Activated CD8-positive, alpha-beta memory T cell treated with anti-CD3 and anti-CD28 coated beads, Interleukin-2, amount 50 U/mL, for 1 hour (primary cell): ENCODE results near the gene FARP1.
"Not testable (repeated sequence)": the region's sequence is repeated elsewhere in the genome, so short reads cannot be mapped to it uniquely, and the experiment has no call there.

Experiments used
- DNase-seq: peaks from one replicate; pipeline ENCODE4 v3.0.0-alpha.2; 2020; ENCODE audit errors: extremely low read depth

Gene FARP1

DNA sequence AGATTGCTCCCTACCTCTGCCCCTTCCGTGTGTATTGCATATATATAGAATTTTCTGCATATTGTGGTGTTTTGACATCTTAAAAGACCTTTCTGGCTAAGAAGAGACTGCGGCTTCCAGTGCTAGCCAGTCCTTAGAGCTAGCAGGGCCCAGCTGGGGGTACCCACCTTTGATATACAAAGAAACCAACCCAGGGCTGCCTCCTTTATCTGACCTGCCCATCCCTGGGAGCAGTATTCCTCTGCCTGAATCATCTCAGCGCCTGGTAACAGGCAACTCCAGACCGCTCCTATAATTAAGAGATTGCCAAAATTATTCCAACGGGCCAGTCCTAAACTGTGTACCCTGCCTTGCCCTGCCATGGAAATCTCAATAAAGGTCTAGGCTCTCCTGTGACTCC is 220.4 kb downstream of the FARP1 start:
- no peak for DNase-seq

DNA sequence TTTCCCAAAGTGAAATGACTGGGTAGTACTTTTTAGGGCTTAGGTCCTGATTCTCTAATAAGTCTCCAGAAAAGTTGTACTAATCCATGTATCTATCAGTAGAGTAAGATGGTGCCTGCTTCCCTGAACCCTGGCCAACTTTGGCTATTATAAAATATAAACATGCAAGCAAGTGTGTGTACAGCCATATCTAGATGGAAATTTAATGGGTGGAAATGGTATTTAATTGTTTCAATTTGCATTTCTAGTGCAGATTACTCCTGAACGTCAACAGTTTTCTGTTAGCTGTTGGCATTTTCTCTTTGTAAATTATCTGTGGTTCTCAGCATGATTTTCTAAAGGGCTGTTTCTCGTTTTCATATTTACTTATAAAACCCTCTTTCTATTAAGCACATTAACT is 221.3 kb downstream of the FARP1 start:
- DNase-seq: no peak

DNA sequence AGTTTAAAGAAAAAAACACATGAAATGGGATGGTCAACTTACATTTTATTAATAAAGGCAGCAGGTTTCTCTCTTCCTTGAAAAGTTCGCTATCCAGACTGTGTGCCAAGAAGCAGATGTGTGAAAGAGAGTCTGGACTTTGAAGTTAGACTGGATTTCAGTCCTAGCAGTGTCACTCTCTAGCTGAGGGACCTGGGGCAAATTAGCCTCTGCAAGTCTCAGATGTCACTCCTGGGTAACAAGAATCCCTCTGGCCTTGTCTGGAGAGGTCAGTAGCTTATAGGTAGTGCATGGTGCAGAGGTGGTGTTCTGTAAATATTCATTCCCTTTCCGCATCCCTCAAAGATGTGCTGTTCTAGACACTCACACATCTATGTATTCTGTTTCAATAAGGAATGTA is 221.8 kb downstream of the FARP1 start:
- no peak for DNase-seq

DNA sequence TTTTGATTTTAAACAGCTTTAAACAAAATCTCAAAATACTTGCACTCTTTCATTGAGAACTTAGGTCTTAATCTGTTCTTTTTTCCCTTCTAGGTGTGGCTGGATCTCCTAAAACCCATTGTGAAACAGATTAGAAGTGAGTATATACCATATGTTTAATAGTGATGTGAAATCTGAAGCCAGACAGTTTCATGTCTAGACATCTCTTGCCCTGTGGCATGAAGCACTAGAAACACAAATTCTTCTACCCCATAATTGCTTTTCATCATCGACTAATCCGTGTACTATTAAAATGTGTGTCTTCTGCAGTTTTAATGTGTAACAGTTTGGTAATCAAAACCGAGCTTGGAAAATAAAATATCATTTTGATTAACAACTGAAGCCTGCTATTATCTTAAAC is 222.4 kb downstream of the FARP1 start:
- DNase-seq: no peak

DNA sequence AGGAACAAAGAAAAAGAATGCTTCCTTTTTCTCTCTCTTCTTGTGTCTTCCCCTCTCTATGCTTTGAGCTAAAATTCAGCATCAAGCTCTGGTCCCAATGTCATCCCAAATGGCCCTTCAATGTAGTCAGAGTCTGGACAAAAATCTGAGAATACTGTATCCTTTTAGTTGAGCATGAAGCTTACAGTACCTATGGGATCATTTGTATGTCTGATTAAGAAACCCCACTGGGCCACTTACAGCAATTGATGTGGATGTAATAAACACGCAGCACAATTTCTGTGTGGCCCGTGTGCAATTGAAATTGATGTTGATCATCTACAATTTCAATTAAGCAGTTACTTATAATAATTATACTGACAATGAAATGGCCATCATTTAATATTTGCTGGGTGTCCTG is 223.1 kb downstream of the FARP1 start:
- no peak for DNase-seq

DNA sequence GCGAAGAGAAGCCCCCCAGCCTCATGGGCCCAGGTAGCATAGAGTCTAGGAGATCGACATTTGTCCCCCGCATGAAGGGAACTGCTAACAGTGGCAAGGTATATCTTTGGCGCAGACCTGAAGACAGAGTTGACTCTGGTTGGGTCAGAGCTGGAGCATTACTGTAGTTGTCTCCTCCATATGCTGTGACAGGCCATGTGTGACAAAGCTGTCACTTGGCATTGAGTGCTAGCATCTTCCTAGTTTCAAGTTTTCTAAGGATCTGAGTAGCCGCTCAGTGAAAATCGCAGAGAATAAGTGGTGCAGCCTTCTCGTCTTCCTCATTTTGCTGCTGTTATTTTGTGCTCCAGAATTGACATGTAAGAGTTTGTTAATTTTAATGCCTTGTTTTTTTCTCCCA is 223.5 kb downstream of the FARP1 start:
- no peak for DNase-seq

GRCh38 chr13:98366959-98367358 is 224.1 kb downstream of the FARP1 start:
- no peak for DNase-seq

DNA sequence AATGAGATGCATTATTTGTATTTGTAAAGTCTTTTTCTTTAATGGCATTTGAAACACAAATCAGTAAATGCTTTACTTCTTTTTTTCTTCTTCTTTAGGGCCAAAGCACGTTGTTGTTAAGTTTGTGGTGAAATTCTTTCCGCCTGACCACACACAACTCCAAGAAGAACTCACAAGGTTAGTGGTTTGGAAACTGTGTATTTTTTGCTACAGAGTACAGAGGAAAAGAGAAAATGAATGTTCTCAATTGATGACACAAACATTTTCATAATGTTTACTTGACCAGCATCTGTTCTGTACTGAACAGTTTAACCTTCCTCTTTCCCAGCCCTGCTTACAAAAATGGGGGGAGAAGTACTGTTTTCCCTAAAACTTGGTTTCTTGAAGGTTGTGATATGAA is 225.1 kb downstream of the FARP1 start:
- DNase-seq: no peak

GRCh38 chr13:98369520-98369919 is 226.6 kb downstream of the FARP1 start:
- DNase-seq: not testable (repeated sequence)

GRCh38 chr13:98370261-98370660 is 227.4 kb downstream of the FARP1 start:
- DNase-seq: no peak

- DNase-seq: no peak
Observed at GRCh38 chr13:98370806-98371515, 228.1 kb downstream of the FARP1 start.

GRCh38 chr13:98371516-98372023 is 228.7 kb downstream of the FARP1 start:
- no peak for DNase-seq

- no peak for DNase-seq
Observed at GRCh38 chr13:98372876-98373275, 230.0 kb downstream of the FARP1 start.

- no peak for DNase-seq
Observed at GRCh38 chr13:98374750-98375149, 231.9 kb downstream of the FARP1 start.

DNA sequence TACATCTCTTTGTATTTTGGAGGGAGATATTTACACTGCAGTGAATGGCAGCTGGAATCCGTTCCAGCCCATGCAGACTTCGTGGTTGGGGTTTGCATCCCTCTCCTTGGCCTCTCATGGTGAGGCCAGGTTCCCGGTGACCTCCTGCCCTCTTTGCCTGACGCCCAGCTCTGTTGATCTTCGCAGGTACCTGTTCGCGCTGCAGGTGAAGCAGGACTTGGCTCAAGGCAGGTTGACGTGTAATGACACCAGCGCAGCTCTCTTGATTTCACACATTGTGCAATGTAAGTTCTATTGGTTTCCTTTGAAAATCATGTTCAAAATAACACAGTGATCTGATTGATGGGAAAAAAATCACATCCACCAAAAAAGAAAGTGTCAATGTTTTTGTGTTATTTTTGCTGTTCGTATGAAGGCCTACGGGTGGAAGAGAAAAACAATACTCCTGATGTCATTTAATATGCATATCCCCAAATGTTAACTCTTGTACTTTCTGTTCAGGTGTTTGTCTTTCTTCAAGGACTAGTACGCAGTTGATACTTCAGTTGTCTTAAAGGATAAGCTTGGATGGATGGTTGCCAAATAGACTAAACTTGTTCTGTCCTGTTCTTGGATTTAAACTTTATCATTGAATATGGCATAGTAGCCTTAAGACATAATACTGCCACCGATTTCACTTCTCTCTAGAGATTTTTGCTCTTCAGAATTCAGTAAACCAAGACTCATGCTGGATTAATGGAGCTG is 234.9 kb downstream of the FARP1 start:
- no peak for DNase-seq

GRCh38 chr13:98384739-98385138 is 241.8 kb downstream of the FARP1 start:
- DNase-seq: no peak

GRCh38 chr13:98385606-98386005 is 242.7 kb downstream of the FARP1 start:
- no peak for DNase-seq

- DNase-seq: no peak
Observed at GRCh38 chr13:98386637-98387036, 243.7 kb downstream of the FARP1 start.

- no peak for DNase-seq
Observed at GRCh38 chr13:98389319-98389718, 246.4 kb downstream of the FARP1 start.

GRCh38 chr13:98390086-98390715 is 247.3 kb downstream of the FARP1 start:
- no peak for DNase-seq

GRCh38 chr13:98393873-98394272 is 251.0 kb downstream of the FARP1 start:
- DNase-seq: no peak

DNA sequence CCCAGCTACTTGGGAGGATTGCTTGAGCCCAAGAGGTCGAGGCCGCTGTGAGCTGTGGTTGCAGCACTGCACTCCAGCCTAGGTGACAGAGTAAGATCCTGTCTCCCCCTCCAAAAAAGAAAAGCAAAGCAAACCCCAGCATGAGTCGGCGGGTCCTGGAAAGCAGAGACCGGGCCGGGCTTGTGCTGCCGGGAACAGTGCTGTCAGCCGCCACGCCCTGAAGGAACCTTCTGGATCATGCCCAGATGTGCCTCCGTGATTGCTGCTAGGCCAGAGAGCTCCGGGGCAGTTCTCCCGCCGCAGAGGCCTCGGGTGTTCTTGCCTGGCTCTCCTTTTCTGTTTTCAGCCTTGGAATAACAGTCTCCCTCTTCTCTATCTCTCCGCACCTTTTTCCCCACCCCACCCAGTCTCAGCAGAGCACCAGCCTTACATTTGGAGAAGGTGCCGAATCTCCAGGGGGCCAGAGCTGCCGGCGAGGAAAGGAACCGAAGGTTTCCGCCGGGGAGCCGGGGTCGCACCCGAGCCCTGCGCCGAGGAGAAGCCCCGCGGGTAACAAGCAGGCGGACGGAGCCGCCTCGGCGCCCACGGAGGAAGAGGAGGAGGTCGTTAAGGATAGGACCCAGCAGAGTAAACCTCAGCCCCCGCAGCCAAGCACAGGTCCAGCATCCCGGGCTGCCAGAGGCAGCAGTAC is 252.1 kb downstream of the FARP1 start:
- DNase-seq: no peak
